ENCODE results near the gene RAB6D. TPM values are rescaled to one million over a fixed set of nuclear protein-coding genes. Genes with fewer than 3 reads are reported as not detected.
"Not testable (repeated sequence)": the region's sequence is repeated elsewhere in the genome, so short reads cannot be mapped to it uniquely, and the experiment has no call there.

The RAB6D gene
- total RNA-seq, 1 donor from 2014 or later = not detected

- no peak for ATAC-seq
These were observed 1.5 kb upstream of the RAB6D start for GRCh38 chr2:131365452-131365851.

GRCh38 chr2:131363213-131363612 lies 755 bp downstream of the RAB6D start:
- ATAC-seq = not testable (repeated sequence)

- not testable (repeated sequence) for ATAC-seq
These were observed 2.2 kb downstream of the RAB6D start for GRCh38 chr2:131361773-131362172.

- ATAC-seq = not testable (repeated sequence)
These were observed 10.7 kb downstream of the RAB6D start for GRCh38 chr2:131353167-131353697.

GRCh38 chr2:131349021-131349420 lies 14.9 kb downstream of the RAB6D start:
- no peak for ATAC-seq

GRCh38 chr2:131347035-131347434 lies 16.9 kb downstream of the RAB6D start:
- not testable (repeated sequence) for ATAC-seq

- ATAC-seq = not testable (repeated sequence)
These were observed 24.7 kb downstream of the RAB6D start for GRCh38 chr2:131339307-131339706.

GRCh38 chr2:131335319-131335718 lies 28.6 kb downstream of the RAB6D start:
- not testable (repeated sequence) for ATAC-seq

GRCh38 chr2:131332709-131333108 lies 31.3 kb downstream of the RAB6D start:
- not testable (repeated sequence) for ATAC-seq

- not testable (repeated sequence) for ATAC-seq
These were observed 33.0 kb downstream of the RAB6D start for GRCh38 chr2:131331000-131331399.

- no peak for ATAC-seq
These were observed 41.8 kb downstream of the RAB6D start for GRCh38 chr2:131322209-131322608.

GRCh38 chr2:131321344-131321743 lies 42.6 kb downstream of the RAB6D start:
- ATAC-seq = not testable (repeated sequence)

GRCh38 chr2:131311001-131311400 lies 53.0 kb downstream of the RAB6D start:
- ATAC-seq = not testable (repeated sequence)

Other genes with a start within 250 kb of the RAB6D start
- 0.12 TPM for gene POTEE, start 154.6 kb downstream of the RAB6D start, total RNA-seq
- gene TUBA3D, start 112.0 kb upstream of the RAB6D start, total RNA-seq = not detected
- gene MZT2A, start 128.2 kb upstream of the RAB6D start, total RNA-seq = 113 TPM
- gene CCDC74A, start 163.7 kb upstream of the RAB6D start, total RNA-seq = 1.4 TPM